Mammary epithelial cell (primary cell): ENCODE data around the gene ABCA1.

ENCODE experiments used
- CTCF ChIP-seq, 2 donors: IDR thresholded peaks in 1 of 2; conservative IDR thresholded peaks in 1 of 2; 2 replicates each; pipeline ENCODE4 v1.5.1; 2011 to 2012; ENCODE audit warnings: inconsistent platforms in 2 of 2, low read length in 2 of 2, mild to moderate bottlenecking in 2 of 2, control low read depth in 1 of 2, low read depth in 1 of 2; ENCODE audit not compliant: insufficient read depth in 1 of 2; ENCODE audit errors: extremely low read depth in 1 of 2
- EZH2 ChIP-seq: IDR thresholded peaks from 2 replicates; pipeline ENCODE4 v1.6.1; 2012; ENCODE audit warnings: low read length, inconsistent platforms, borderline replicate concordance

DNA sequence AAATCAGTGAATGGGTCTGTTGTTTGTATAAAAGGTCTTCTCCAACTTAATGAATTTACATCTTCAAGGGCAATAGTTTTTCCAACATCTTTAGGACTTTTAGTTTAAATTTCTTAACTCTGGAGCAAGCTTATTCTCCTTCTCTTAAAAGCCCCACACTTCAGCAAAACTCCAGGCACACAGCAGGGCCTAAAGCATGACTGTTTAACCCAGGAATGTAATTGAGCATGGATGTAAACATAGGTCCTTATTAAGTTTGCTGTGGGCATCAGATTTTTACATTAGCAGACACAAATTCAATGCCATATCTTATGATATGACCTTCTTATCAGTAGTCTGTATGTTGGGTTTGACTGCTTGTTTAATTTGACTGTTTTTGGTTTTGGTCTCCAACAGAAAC lies 78.9 kb downstream of the ABCA1 start:
- TF ChIP-seq CTCF (conservative IDR thresholded peaks at IDR 0.05 in 1 of 2, IDR thresholded peaks at IDR 0.05 in 1 of 2; ENCODE audit: extremely low read depth in 1 of 2, insufficient read depth in 1 of 2, low read depth in 1 of 2, low read length in 2 of 2) (no peak), EZH2 (no peak)
